GM12891 (cell line): ENCODE results near the gene HYLS1. TPM values are rescaled to one million over a fixed set of nuclear protein-coding genes. Genes with fewer than 3 reads are reported as not detected.
A peak's percentile ranks its signal among the peaks of the same experiment; 100 is the strongest.
"Not testable (repeated sequence)": the region's sequence is repeated elsewhere in the genome, so short reads cannot be mapped to it uniquely, and the experiment has no call there.

ENCODE experiments used
- DNase-seq: peaks from one replicate; pipeline ENCODE4 v3.0.0; 2011; ENCODE audit warnings: low spot score; ENCODE audit not compliant: insufficient read length
- FAIRE-seq: peaks from 2 replicates; lab custom pipeline; 2011; peaks lifted over from hg19 to GRCh38; lab: Jason Lieb, UNC
- PAX5 ChIP-seq: IDR thresholded peaks from 2 replicates; pipeline ENCODE4 v1.6.1; 2011; ENCODE audit warnings: low read length, moderate library complexity, mild to moderate bottlenecking; ENCODE audit not compliant: insufficient read depth, severe bottlenecking
- POLR2A ChIP-seq: IDR thresholded peaks from 2 replicates; pipeline ENCODE4 v1.6.1; 2011; ENCODE audit warnings: low read depth, low read length, control low read depth
- POLR2AphosphoS5 ChIP-seq: IDR thresholded peaks from 2 replicates; pipeline ENCODE4 v1.6.1; 2011; ENCODE audit warnings: low read depth, low read length, control low read depth
- POU2F2 ChIP-seq: IDR thresholded peaks from 2 replicates; pipeline ENCODE4 v1.6.1; 2011; ENCODE audit warnings: low read depth, mild to moderate bottlenecking, control low read depth, low read length, moderate library complexity
- SPI1 ChIP-seq: IDR thresholded peaks from 2 replicates; pipeline ENCODE4 v1.6.1; 2011; ENCODE audit warnings: low read depth, low read length, control low read depth
- TAF1 ChIP-seq: IDR thresholded peaks from 2 replicates; pipeline ENCODE4 v1.6.1; 2011; ENCODE audit warnings: low read depth, low read length, control low read depth
- polyA plus RNA-seq: library from polyadenylated mRNA; unstranded; fragments of >200 nt; gene quantifications from one replicate; pipeline ENCODE4 v1.2.1, GENCODE V29; 2012; ENCODE audit warnings: low read depth, missing spikeins, inconsistent platforms; ENCODE audit not compliant: missing spikeins

The HYLS1 gene
- 9.8 TPM for polyA plus RNA-seq

GRCh38 chr11:125887373-125888324, at the start of gene HYLS1:
Gene HYLS1 (plus strand): TSS chr11:125887668. CDS start chr11:125899369, 11,701 bp downstream.
- FAIRE-seq = peak; percentile 99
- TF ChIP-seq PAX5 = no peak
- TF ChIP-seq POLR2AphosphoS5 = peak; percentile 86
- TF ChIP-seq SPI1 = no peak
- no peak for TF ChIP-seq TAF1
- peak; percentile 48 for TF ChIP-seq POLR2A
- peak; percentile 62; the same call in 1 of the 2 replicates for TF ChIP-seq POU2F2
- peak; percentile 83 for DNase-seq

DNA sequence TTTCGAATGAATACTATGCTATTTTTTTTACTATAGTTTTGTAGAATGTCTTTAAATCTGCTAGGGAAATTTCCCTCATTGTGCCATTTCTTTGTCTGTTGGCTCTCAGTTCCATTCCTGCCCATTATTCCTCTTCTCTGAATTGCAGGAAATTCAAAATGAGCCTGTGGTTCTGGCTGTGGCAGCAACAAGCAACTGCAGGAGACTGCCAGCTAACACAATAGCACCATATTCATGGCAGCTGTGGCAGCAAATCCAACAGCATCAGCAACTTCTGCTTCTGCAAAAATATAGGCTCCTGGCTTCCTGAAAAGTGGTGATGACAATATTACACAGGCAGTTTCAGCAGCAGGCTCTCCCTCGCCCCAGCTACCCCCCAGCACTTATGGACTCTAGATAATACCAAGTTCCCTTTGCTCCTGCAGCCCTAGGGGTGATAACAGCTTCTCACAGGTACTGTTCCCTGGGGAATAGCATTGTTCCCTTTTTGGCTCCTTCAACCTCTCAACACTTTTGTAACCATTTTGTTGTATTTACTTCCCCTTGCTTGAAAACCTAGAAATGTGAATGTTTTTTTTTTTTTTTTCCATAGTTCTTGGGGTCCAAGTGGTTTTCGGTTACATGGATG, 45.0 kb upstream of the HYLS1 start:
- no peak for TF ChIP-seq TAF1
- DNase-seq (no peak), FAIRE-seq (no peak)

- TF ChIP-seq POU2F2 (no peak), TAF1 (no peak), POLR2AphosphoS5 (no peak), SPI1 (no peak), PAX5 (no peak), POLR2A (no peak)
- no peak for FAIRE-seq
- no peak for DNase-seq
These were observed 41.3 kb upstream of the HYLS1 start for GRCh38 chr11:125846188-125846587.

GRCh38 chr11:125857670-125858069, 29.8 kb upstream of the HYLS1 start:
- DNase-seq, FAIRE-seq: not testable (repeated sequence)

DNA sequence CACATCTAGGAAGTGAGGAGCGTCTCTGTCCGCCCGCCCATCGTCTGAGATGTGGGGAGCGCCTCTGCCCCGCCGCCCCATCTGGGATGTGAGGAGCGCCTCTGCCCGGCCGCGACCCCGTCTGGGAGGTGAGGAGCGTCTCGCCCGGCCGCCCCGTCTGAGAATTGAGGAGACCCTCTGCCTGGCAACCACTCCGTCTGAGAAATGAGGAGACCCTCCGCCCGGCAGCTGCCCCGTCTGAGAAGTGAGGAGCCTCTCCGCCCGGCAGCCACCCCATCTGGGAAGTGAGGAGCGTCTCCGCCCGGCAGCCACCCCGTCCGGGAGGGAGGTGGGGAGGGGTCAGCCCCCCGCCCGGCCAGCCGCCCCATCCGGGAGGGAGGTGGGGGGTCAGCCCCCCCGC, 24.7 kb upstream of the HYLS1 start:
- FAIRE-seq, DNase-seq: not testable (repeated sequence)

DNA sequence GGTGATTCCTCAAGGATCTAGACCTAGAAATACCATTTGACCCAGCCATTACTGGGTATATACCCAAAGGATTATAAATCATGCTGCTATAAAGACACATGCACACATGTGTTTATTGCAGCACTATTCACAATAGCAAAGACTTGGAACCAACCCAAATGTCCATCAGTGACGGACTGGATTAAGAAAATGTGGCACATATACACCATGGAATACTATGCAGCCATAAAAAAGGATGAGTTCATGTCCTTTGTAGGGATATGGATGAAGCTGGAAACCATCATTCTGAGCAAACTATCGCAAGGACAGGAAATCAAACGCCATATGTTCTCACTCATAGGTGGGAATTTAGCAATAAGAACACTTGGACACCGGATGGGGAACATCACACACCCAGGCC, 22.1 kb upstream of the HYLS1 start:
- not testable (repeated sequence) for FAIRE-seq, DNase-seq

- FAIRE-seq (no peak), DNase-seq (no peak)
- TF ChIP-seq PAX5 = no peak
- TF ChIP-seq POLR2AphosphoS5 = no peak
- no peak for TF ChIP-seq POLR2A
- TF ChIP-seq TAF1 = no peak
- TF ChIP-seq SPI1 = no peak
- TF ChIP-seq POU2F2 = no peak
These were observed 17.9 kb upstream of the HYLS1 start for GRCh38 chr11:125869521-125869920.

GRCh38 chr11:125871391-125872137, 15.9 kb upstream of the HYLS1 start:
- FAIRE-seq = no peak
- TF ChIP-seq SPI1 (no peak), POU2F2 (no peak), POLR2A (no peak), PAX5 (no peak), TAF1 (no peak), POLR2AphosphoS5 (no peak)
- DNase-seq = no peak

DNA sequence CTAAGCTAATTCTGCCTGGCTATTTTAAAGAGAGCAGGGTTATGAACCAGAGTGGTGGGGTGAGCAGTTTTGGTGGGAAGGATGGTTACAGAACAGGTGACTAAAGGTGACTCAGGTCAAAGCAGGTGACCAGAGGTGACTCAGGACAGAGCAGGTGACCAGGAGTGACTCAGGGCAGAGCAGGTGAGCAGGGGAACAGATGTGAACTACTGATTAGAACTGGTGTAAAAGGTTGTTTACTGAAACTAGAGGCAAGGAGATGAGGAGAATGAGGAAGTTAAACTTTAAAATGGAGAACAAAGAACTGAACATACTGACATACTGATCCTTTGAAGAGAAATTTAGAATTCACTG, 15.4 kb upstream of the HYLS1 start:
- DNase-seq = no peak
- TF ChIP-seq POLR2AphosphoS5 = no peak
- no peak for TF ChIP-seq POLR2A
- TF ChIP-seq SPI1 = no peak
- TF ChIP-seq TAF1 = no peak
- no peak for TF ChIP-seq PAX5
- TF ChIP-seq POU2F2 = no peak
- FAIRE-seq = no peak
